KBM-7 (cell line): ENCODE data around the gene TRMU.

Source experiments
- DNase-seq: peaks from one replicate; pipeline ENCODE4 v3.0.0-alpha.2; 2015
- in situ Hi-C: fragments of 300-500 bp; cut with MboI; formaldehyde crosslinking; loops from 2 replicates; pipeline ENCODE4 v1.14.3; 2020; ENCODE audit warnings: low sequenced_read_pairs, low pct_unique_long_range_greater_than_20kb, mixed read lengths

The TRMU gene

DNA sequence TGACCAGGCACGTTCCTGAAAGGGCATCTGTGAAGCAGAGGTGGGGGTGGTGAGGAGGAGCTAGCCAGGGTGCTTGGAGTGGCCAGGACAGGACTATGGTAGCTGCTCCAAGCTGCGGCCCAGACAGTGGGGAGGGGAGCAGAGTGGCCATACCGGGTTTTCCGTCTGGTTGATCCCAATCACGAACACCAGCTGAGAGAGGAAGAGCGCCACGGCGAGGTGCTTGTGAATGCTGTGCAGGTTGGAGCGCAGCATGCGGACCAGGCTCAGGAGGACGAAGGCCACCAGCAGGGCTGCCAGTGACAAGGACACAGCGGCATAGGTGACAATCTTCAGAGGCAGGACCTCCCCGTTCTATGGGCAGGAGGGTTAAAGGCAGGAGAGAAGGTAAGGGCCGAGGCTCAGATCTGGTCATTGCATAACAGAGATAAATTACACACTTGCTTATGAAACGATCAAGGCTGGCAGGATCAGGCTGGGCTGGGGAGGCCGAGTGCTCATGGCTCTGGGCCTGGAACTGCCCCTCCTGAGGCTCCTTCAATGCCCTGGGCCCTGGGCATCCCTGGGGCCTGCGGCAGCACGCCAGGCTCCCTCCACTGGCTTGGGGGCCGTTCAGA, 41.5 kb downstream of the TRMU start:
- no peak for DNase-seq
- in situ Hi-C loops: no loop called here

DNA sequence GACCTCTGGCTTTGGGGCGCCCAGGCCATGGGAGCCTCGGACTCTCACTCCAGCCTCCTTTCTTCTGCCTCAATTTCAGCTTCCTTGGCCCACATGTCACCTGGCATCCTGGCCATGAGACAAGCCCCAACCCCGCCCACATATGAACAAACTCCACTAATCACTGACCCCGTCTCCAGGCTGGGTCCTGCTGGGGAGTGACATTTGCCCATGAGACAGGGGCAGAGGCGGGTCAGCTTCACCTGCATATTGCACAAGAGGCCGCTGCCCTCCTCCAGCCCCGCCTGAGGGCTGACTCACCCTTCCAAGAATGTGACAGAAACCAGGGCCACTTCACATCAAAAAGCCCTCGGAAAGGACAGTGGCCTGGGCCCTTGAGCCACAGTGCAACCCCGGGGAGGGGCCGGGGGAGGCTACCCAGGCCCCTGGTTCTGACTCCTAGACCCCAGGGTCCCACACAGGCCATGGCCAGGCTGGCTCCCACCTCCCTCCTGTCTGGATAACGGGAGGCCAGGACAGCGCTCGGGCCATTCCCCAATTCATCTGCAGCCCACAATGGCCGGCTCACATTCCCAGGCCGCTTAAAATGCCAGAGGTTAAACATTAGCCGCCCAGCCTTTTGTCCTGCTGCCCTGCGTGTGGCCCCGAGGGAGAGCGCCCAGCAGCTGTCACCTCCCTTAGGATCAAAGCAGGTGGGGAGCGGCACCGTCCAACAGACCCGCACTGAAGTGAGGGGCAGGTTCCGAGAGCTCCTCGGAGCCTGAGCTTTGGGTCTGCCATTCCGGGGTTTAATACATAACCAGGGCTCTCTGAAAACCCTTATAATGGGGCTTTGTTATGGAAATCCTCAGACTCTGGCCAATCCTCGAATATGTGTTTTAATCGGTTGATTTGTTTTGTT, 42.3 kb downstream of the TRMU start:
- in situ Hi-C loops: no loop called here
- no peak for DNase-seq

DNA sequence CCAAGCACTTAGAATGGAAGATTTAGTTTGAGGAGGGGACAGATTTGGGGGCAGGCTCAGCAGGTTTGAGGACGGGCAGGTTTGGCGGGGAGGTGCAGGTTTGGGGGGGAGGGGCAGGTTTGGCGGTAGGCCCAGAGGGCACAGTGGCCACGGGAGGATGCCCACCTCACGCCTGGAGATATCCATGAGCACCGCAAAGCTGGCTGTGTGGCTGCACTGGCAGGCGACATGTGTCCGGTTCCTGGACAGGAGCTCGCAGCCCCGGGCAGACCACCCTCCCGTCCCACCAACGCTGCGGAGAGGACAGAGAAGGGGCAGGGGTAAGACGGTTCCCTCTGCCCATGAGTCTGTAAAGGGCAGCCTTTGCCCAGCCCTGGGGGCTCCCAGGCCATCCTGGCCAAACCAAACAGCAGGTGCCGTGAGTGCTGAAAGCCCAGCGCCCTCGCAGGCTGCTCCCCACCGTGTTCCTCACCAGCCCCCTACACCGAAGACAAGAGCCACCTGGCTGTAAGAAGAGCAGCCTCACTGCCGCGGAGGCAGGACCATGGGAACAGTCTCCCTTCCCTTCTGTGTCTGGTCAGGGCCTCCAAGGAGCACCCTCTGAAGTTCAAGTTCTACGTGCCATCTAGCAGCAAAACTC, 43.0 kb downstream of the TRMU start:
- DNase-seq: no peak
- in situ Hi-C loops: no loop called here

DNA sequence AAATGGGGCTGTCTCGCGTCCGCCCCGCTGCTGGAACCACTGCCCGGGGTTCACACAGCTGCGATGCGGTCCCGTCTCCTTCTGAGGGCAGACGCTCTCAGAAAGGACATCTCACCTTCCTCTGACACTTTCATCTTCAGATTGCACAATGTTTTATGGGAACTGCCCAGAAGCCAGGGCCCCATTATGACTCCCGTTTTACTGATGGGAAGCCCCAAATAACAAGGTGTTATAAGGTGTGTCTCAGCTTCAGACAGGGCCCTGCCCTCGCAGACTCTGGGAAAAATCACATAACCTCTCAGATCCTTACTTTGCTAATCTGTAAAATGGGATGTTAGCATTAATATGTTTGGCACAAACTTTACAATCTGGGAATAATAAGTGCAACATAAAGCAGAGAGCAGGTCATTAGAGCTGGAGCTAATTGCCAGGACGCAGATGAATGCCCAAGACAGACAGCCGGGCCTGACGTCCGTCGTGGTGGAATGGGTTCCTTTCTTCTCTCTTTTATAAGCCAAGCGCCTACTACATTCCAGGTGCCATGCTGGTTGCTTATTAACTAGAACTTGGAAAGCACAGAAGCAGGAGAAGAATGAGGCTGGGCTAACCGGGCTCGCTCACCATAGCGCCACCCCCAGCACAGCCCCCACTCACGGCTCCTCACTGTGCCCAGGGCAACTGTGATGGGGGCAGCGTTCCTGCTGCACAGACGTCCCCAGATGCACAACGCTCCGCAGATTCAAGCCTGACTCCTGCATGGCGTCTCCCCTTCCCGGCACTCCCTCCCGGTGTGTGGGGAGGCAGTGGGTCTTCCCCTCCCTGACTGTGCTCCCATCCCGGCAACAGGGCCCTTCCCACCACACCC, 43.8 kb downstream of the TRMU start:
- no peak for DNase-seq
- in situ Hi-C loops: no loop called here

DNA sequence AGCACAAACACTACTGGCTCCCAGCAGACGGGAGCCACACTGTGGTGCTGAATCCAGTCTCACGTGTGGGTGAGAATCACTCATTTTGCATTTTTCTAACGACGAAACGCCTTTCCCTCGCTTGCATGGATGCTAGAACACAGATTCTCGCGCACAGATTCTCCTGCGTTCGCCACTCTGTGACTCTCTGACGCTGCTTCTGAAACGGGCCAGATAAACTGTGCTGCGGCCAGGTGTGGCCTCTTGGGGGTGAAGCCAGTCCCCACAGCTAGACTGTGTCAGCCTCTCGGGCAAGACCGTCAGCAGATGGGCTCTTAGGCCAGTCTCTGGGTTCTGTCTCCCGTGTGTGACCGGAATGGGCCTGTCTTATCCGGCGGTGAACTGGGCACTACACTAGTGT, 44.6 kb downstream of the TRMU start:
- in situ Hi-C loops: no loop called here
- DNase-seq: no peak

DNA sequence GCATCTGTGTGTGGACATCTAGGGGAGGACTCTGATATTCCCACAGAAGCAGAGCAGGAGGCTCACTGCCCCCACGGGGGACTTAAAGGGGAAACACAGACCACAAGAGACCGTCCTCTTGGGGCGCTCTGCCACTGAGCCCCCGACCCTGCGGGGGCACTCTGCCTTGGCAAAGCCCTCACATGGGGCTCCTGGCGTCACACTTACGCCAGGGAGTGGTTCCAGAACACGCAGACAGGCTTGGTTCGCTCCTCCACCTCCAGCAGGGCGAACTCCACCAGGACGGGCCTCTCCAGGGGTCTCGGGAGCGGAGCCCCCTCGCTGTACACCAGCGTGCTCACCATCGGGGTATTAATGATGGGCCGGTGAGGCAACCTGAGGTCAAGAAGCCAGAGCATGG, 45.1 kb downstream of the TRMU start:
- in situ Hi-C loops: no loop called here

DNA sequence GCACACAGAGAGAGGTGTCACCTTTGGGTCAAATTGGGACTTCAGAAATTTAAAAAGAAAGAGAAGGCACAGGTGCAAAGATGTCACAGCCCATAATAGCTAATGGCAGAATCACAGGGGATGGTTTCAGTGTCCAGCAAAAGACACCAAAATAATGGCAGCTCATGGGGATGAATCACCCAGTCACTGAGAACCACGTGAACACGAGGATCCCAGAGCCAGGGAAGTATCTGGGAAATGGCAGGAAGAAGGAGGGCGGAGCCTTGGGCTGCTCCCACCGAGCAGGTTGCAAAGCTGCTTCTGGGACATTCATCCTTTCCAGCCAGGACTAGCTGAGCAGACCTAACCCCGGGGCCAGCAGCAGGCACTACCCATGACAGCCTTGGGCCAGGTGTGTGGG, 45.6 kb downstream of the TRMU start:
- in situ Hi-C loops: no loop called here
- DNase-seq: no peak

More for the DNA sequence above, 45.1 kb downstream of the TRMU start:
- DNase-seq: no peak

DNA sequence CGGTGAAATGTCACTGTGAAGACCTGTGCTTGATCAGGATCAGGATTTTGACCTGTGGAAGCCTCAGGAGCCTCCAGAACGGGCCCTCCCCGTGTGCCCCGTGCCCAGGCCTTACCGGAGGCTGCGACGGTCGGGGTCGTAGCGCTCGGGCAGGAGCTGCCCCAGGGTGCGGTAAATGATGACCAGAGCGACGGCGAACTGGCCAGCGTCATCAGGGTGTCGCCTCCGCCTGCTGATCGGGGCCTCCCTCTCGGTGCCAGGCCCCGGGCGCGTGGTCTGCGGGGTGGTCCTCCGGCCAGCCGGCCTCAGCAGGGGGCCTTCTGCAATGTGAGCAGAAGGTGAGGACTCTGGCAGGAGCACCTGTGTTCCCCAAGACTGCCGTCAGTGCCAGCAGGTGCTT, 46.2 kb downstream of the TRMU start:
- in situ Hi-C loops: no loop called here
- no peak for DNase-seq

DNA sequence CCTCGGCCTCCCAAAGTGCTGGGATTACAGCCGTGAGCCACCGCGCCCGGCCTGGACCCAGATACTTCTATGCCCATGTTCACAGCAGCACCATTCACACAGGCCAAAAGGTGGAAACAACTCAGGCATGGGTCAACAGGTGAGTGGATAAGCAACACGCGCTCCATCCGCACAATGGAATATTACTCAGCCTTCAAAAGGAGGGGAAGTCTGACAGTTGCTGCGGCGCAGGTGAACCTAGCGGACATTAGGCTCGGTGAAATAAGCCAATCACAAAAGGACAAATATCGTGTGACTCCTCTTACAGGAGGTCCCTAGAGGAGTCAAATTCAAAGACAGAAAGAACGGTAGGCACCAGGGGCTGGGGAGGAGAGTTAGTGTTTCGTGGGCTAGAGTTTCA, 47.0 kb downstream of the TRMU start:
- in situ Hi-C loops: no loop called here
- DNase-seq: no peak

DNA sequence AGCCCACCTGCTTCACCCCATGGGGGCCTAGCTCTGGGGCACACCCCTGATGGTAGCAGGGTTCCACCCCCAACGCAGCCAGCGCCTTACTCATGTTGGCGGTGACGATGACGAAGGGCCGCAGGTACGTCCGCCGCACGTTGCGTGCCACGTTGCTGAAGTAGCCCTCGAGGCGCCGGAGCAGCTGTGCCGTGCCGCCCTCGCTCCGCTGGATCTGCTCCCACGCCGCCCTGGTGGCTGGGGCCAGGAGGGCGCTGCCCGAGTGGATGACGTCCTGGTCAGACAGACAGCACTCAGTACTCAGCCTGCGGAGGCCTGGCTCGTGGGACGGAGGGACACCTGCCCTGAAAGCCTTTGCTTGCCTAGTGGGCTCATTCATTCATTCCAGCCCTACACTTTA, 50.8 kb downstream of the TRMU start:
- in situ Hi-C loops: no loop called here
- DNase-seq: no peak

DNA sequence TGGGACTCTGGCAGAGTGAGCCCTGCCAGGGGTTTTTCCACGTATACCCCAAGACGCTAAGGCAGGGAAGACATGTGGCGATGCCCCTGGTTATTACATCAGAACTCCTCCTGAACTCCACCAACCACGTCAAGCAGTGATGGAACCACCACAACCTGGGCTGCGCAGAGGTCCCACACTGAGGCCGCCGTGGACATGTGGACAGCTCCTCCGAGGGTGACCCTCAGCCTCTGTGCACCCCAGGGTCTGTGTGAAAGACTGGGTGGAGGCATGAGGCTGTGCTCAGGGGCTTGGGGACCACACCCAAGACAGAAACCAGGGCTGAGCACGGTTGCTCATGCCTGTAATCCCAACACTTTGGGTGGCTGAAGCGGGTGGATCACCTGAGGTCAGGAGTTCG, 52.2 kb downstream of the TRMU start:
- in situ Hi-C loops: no loop called here
- no peak for DNase-seq

DNA sequence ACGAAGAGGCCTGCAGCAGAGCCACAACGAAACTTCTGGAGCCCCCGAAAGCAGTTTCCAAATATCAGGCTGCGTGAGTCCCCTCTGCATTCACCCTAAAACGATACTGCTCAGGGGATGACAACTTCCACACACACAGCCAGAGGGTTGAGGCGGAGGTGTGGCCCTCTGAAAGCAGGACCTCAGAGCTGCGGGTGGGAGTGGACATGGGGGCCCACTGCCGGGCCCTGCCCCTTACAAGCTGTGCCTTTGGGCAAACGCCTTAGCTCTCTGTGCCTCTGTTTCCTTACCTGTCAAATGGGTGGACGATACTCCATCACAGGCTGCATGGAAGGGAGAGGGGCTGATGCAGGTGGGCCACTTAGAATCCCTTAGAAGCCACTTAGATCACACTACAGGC, 53.1 kb downstream of the TRMU start:
- DNase-seq: no peak
- in situ Hi-C loops: no loop called here

DNA sequence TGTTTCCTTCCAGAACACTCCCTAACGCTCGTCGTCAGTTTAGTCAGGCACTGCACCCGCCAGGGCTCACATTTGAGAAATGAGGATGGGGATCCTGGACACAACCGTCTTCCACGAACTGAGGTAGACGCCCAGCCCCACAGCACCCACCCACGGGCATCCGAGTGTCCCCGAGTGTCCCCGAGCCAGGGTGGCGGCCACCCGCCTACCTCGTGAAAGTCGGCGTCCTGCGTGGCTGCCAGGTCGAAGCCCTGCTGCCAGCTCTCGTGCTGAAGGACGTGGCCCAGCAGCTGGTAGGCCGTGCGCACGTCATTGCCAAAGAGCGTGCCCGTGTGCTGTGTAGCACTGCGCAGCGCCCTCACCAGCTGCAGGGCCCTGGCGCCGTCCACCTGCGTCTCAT, 53.6 kb downstream of the TRMU start:
- in situ Hi-C loops: no loop called here
- DNase-seq: no peak

DNA sequence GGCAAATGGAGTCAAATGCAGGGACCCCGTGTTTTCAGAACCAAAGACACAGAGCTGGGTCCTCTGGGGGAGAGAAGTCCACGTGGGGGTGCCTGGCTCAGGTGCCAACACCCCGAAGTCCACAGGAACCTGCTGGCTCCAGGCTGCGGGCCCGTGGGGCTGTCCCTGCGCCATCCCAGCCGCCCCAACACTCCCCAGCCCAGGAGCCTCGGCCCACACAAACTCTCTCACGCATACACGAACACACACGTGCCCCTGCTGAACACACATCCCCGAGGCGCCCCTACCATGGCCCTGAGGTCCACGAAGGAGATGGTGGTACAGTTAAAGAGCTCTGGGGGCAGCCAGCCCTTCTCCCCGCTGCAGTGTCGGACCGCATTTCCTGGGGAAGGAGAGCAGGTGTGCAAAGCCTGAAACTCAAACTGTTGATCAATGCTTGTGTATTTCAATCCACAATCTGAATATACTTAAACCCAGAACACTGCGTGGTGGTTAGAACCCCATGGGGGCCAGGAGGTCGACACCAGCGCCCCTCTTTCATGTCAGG, 54.7 kb downstream of the TRMU start:
- in situ Hi-C loops: no loop called here

DNA sequence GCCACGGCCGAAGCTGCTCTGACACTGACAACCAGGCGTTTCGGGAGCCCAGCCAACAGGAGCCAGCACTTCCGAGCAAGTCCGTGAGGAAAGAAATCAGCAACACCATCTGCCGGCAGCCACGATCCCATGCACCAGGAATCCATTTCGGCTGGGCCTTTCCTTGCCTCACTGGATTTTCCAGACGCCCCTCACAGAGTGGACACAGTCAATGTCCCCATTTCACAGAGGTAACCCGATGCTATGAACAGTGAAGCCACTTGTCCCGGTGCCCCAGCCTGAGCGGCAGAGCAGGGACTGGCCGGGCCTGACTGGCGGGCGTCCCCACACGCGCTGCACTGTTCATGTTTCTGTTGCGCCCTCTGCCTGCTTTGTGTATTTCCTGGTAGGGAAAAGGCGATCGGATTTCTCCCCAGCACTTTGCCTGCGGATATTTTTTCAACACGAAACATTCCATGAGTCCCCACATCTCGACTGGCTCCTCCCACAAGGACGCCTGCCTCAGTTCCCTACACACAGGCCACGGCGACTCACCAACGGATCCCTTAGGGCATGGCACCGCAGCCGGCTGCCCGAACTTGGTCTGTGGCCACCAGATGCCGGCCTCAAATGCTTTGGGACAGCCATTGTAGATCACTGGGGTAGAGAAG, 55.3 kb downstream of the TRMU start:
- DNase-seq: no peak
- in situ Hi-C loops: no loop called here

More for the DNA sequence above, 54.7 kb downstream of the TRMU start:
- no peak for DNase-seq

DNA sequence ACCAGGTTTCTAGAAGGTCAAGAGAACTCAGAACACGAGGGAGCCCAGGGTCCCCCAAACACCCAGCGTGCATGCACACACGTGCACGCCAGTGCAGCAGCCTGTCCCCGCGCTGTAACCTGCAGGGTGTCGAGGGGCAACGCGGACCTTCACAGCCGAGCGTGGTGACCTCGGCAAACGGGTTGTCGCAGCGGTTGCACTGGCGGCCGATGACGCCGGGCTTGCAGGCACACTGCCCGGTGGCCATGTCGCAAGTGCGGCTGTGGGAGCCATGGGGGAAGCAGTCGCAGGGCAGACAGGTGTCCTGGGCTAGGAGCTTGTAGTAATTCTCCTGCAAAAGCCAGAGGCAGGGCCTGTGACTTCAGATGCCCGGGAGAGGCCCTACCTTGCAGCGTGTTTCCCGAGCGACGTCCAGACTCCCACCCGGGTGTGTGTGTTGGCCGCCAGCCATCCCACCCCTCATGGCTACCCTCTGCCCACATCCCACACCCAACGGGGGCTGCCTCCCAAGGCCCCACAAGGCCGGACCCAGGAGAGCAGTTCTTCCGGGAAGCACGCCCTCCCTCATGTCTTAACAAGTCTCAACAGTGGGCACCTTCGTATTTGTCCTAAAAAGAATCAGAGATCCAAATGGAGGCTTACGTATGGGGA, 56.1 kb downstream of the TRMU start:
- in situ Hi-C loops: no loop called here
- DNase-seq: no peak

DNA sequence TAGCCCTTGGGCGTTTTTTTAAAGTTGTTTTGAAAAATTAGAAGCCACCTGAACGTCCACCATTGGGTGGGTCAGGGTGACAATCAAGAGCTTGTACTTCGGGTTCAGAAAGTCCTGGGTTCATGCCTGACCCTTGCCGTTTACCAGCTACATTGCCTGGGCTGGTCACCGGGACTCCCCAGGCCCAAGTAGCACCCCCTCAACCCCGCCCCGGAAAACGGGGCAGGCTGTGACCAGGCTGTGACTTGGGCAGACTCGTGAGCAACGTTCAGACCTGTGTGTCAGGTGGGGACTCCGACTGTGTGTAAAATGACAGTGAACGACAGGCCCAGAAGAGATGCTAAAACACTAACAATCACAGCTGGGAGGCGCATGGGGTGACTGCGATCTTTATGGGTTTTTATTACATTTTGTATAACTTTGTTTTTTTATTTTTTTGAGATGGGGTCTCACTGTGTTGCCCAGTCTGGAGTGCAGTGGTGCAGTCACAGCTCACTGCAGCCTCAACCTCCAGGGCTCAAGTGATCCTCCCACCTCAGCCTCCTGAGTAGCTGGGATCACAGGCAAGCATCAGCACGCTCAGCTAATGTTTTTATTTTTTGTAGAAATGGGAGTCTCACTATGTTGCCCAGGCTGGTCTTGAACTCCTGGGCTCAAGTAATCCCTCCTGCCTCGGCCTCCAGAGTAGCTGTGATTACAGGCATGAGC, 56.8 kb downstream of the TRMU start:
- no peak for DNase-seq
- in situ Hi-C loops: no loop called here

DNA sequence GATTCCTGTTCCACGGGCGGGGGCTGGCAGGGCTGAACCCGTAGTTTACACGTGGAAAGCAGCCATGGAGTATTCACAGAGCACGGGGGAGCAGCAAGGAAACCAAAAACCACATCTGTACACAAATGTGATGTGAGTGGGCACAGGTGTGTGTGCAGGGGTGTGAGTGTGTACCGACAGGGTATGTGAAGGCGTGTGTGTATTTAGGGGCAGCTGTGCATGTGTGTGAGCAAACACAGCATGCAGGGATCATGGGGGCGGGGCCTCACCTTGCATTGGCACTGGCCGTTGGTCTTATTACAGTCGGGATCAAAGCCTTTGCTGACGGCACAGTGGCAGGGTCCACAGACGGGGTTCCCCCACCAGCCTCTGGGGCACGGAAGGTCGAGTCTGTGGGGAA, 58.4 kb downstream of the TRMU start:
- in situ Hi-C loops: no loop called here
- DNase-seq: no peak
